HG03521 (cell line): ENCODE measurements around the gene ATP2B3.

Experiments used
- ATAC-seq: cut with Tn5 transposase; IDR thresholded peaks from one replicate; pipeline ENCODE4 v1.9.1; 2021; ENCODE audit warnings: mild to moderate bottlenecking, moderate library complexity; ENCODE audit not compliant: unreplicated experiment

Gene ATP2B3

DNA sequence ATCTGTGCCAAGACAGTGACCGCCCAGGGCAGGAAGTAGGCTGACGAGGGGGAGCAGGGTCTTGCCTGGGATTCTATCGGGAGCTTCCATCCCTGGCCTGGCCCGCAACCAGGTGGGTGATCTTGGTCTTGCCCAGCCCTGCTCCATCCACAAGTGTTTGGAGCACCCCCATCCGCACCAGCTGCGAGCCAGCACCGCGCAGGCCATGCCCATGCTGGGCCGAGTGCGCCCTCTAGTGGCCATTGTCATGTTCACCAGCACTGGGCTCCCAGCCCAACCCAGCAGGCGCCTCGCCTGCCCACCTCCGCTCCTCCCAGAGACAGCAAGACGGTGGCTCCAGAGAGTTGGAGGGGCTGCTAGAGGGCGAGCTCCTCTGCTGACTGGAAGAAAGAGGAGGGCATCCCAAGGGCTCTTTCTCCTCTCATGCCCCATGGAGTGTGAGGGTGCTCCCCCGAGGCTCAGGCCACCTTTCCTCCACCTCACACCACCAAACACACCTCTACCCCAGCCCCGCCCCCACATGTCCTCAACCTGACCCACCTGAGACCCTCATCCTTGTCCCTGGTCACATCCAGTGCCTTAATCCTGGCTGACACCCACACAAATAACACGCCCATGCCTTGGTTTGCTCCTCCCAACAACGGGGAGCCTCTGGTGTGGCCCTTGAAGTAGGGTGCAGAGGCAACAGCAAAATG, 9.8 kb upstream of the ATP2B3 start:
- peak; percentile 80 for ATAC-seq

DNA sequence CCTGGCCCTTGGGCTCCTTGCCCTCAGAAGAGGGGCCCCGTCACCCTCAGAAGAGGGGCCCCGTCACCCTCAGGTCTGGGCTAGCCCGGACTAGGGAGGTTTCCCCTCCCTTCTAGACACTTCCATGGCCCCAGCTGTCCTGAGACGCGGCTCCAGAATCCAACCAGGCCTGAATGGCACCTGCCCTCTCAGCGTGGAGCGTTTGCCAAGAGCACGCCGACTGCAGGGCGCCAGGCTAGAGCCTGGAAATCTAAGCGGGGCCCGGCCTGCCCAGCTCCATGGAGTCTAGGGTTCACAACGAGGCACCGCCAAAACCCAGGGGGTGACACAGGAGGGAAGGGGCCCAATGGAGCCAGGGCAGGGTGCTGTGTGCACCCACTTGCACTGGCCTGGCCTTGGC, 7.8 kb upstream of the ATP2B3 start:
- no peak for ATAC-seq

DNA sequence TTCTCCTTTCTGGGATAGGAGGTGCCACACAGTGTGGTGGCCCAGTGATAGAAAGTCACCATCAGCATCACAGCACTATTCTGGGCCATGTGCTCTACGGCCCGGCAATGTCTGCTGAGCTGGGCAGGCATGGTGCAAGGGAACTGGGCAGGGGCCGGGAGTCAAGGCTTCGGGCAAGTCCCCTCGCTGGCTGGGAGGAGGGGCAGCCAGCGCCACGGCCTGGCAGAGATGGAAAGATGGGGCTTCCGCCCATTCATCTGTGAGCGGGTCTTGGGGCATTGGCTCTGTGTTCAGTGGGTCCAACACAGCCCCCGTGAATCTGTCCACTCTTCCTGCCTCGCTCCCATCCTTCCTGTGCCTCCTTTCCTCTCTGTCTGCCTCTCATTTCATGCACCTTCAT, 7.1 kb upstream of the ATP2B3 start:
- ATAC-seq = no peak

DNA sequence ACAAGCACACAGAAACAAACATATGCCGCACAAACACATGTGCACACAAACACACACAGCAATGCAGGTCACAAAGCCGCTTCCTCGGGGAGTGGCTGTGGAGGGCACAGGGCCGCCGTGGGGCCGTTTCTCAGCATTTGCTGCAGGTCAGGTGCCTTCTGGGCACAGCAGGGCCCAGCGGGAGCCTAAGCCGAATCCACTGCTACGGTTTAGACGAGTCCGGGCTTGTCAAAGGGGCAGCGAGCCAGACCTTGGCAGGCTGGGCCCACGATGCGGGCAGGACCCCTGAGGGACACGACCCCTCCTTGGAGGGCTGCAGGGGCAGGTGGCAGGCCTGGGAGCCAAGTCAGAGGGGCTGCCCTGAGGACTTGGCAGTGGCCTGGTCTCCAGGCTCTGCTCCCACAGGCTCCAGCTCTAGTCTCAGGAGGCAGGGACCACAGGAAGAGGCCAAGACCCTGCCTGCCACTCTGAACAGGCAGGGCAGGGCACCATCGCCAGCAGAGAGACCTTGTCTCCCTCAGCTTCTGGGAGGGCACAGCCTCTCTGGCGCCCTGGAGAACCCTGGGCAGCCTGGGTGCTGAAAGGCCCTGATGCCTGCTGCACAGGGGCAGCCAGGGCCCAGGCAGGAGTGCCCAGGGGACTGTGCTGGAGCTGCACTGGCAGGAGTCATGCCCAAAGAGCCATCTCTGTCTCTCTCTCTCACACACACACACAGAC, 5.5 kb upstream of the ATP2B3 start:
- no peak for ATAC-seq

DNA sequence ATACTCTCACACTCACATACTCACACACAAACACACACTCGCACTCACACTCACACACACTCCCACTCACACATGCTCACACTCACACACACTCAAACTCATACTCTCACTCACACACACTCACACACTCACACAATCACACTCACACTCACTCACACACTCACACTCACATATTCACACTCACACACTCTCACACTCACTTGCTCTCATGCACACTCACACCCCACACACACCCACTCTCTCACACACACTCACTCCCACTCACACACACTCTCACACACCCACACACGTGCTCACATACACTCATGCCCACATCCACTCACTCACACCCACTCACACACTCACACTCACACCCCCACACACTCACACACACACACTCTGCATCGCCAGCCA, 4.9 kb upstream of the ATP2B3 start:
- ATAC-seq = no peak

DNA sequence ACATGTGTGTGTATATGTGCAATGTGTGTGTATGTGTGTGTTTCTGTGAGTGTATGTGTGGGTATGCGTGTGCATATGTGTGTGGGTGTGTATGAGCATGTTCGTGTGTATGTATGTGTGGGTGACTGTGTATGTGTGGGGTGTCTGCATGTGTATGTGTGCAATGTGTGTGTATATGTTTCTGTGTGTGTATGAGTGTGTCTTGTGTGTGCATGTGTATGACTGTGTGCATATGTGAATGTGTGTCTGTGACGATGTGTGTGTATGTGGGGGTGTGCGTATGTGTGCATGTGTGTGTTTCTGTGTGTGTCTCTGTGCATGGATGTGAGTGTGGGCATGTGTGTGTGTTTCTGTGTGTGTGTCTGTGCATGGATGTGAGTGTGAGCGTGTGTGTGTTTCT, 4.2 kb upstream of the ATP2B3 start:
- no peak for ATAC-seq

DNA sequence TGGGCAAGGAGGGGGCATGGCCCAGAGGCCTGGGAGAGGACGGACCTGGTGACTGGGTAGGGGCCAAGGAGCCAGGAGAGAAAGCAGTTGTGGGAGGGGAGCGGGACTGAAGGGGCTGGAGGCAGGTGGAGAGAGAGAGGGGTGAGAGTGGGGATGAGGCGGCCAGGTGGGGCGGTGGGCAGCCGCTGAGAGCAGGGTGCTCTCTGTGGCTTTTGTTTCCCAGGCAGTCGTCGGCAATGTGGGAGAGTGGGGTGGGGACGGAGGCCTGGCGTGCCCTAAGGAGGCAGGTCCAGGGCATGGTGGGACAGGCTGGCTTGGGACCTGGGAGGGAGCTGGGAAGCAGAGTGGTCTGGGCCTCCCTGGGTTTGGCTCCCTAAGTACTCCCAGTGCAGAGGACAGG, 3.2 kb upstream of the ATP2B3 start:
- no peak for ATAC-seq

DNA sequence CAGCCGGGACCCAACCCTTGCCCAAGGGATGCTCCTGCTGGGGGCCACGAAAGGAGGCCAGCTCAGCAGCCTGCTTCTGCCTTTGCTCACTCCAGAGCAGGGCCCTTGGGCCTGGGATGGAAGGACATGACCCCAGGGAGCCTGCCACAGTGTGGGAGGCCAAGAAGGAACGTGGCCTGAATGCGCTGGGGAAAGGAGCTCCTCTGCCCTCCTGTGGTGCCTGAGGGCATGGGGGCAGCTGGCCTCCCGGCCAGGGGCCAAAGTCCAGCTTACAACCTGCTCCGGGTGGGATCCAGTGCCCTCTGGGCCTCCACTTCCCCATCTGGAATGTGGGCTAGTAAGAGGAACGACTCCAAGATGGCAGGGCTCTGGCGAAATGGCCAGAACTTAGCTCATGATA, 2.0 kb upstream of the ATP2B3 start:
- ATAC-seq = no peak

DNA sequence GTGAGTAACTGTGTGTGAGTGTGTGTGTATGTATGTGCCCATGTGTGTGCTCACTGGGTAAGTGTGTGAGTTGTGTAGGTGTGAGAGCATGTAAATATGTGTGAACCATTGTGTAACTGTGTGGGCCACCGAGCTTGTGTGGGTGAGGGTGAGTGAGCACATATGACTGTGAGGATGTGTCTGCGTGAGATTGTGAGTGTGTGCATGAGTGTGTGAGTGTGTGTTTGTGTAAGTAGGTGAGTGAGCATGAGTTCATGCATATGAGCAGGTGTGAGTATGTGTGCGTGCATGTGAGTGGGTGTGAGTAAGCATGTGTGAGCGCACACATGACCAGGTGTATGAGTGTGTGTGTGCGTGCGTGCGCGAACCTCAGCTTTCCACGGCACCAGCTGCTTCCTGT, 1.4 kb upstream of the ATP2B3 start:
- ATAC-seq = no peak

DNA sequence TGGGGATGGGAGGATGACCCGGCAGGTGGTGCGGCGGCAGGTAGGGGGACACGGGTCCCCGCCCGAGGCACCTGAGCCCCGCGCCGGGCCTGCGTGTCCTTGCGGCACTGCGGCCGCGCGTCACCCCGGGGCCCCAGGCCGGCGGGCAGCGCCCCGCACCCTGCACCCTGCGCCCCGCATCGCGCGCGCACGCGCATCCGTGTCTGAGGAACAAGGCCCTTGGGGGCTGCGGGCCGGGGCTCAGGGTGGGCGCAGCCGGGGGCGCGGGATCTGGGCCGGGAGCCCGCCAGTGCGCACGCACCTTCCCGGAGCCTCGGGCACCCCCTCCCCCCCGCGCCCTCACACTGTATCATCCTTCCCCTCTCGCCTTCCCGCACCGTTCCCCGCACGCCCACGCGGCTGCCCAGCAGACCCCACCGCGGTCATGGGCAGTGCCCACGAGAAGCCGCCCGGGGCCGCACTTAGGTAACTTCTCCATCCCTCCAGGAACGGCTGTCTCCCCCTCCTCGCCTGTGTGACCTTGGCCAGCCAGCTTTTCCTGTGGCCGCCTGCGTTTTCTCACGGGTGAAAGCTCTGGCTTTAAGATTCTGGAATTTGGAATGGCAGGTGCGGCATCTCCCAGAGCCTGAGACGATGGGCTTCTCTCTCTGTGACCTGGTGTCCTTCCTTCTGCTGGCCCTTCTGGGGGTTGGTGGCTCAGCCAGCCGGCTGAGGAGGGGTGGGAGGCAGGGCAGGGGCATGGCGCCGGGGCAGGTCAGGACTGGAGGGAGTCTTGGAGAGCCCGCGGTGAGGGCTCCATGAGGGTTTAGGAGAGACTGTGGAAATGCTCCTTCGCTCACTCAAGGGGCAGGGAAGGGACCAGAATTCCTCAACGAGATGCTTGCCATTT, 748 bp downstream of the ATP2B3 start:
- ATAC-seq = no peak

DNA sequence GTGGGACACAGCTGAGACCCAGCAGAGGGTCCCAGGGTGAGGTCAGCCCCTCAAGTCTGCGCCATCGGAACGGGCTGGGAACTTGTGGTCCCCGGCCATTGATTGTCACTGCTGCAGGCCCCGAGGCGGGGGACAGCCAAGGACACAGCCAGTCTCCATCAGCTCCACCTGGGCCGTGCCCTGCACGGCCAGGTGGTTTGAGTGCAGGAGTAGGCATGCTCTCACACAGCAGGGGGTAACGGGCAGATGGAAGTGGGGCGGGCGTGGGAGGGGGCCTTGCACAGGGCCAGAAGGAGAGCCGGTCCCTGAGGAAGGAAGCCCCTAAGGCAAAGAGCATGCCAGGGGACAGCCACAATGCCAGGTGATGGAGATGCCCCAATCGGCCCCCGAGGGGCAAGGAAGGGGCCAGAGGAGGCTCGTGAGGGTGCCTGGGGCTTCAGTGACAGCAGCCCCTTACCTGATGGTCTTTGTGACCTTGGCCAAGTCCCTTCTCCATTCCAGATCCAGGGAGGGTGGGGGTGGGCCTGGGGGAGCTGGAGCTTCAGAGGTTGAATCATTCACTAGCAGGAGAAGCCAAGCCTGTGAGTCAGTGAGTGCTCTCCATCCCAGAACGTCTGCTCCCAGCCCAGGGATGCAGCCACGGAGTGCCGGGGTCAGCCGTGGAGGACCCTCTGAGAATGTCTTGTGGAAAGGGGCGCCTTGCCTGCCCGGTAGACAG, 2.3 kb downstream of the ATP2B3 start:
- ATAC-seq = no peak

DNA sequence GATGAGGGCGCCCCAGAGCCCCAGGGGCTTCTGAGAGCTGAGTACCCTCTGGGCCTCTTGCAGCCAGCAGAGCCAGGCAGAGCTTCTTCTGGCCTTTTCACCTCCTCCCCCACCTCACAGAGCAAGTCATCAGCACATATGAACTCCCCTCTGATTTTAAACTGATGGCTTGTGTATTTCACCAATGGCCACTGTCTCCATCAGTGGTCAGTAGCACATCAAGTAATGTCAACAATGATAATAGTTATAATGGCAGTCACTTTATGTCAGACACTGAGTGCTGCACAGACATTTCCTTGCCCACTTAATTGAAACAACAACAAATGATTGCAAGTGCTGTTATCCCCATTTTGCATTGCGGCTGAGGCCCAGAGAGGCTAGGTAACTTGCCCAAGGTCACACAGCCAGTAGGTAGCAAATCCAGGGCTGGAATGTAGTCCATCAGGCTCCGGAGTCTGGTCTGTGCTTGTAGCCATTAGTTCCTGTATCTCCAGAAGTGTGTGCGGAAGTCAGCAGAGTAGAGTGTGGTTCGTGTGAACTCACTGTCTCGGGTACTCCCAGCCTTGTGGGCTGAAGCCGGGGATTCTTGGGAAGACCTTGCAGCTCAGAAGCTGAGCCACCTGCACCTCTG, 3.0 kb downstream of the ATP2B3 start:
- no peak for ATAC-seq

DNA sequence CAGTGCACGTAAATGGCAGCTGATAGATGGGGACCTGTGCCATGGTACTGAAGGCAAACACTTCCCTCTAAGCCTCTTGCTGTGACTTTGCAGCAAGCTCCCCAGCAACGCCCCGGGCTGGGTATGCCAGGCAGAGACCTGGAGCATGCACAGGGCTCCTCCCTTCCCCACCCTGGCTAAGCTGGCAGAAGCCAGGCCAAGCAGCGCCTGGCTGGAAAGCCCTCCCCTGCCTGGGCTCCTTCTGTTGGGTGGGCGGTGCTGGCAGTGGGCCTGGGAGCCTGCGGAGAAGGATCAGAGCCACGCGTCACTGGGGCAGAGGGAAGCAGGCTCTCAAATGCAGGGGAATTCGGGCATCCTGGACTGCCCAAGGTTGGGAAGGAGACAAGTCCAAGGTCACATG, 3.6 kb downstream of the ATP2B3 start:
- ATAC-seq = no peak

DNA sequence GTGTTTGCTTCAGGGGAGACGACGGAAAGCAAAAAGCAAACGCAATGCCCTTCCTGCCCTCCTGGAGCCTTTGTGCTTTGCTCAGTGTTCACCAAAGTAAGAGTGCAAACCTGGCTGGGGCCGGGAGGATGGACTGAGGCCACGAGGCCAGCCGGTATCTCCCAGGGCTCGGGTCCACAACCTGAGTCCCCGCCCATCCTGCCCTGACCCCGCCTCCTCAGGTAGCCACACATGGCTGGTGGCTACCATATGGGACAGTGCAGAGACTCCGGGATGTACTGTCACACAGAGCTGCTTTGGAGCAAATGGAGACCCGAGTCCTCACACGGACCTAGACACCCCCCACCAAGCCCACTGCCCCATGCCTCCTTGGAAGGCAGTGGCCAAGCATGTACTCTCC, 4.8 kb downstream of the ATP2B3 start:
- no peak for ATAC-seq

DNA sequence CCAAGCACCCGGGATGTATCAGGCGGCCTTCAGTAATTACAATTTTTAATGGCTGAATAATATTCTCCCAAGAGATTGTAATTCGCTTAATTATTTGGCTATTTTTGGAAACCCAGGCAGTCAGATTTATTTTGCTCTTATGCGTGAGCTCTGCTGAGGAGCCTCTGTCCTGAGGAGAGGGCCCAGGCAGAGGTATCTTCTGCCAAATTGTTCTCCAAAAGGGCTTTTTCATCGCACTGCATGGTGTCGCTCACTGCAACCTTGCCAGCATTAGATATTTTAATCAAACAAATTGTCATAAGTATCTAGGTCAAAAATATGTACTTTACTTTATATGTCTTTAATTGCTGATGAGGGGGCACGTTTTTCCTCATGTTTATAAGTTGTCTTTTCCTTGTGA, 5.8 kb downstream of the ATP2B3 start:
- no peak for ATAC-seq

DNA sequence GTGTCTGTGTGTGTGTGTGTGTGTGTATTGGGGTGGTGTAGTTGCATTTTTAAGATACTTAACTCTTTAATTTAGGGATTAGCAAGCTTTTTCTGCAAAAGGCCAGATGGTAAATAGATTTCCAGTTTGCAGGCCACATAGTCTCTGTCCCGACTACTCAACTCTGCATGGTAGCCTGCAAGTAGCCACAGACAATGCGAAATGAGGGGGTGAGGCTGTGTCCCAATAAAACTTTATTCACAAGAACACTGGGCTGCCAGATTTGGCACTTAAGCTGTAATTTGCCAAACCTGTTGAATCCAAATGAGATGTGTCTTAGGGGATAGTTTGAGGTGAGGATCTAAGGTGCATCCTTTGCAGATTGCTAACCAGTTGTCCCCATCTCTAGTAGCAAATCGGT, 6.8 kb downstream of the ATP2B3 start:
- no peak for ATAC-seq

DNA sequence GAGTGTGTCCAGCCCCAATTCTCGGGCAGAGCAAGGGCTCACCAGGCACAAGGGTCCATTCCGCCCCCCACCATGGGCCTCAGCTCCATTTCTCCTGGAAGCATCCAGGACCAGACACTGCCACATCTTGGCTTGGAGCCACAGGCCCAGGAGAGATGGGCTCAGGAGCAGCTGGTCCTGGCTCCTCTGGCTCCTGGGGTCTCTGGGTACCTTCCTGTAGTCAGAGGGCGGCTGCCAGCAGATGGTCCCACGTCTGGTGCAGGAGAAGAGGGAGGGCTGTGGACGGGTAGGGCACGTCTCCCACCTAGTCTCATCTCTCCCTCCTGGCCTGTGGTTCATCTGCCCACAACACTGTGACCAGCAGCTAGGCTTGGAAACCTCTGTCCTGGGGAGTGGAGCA, 8.0 kb downstream of the ATP2B3 start:
- no peak for ATAC-seq

DNA sequence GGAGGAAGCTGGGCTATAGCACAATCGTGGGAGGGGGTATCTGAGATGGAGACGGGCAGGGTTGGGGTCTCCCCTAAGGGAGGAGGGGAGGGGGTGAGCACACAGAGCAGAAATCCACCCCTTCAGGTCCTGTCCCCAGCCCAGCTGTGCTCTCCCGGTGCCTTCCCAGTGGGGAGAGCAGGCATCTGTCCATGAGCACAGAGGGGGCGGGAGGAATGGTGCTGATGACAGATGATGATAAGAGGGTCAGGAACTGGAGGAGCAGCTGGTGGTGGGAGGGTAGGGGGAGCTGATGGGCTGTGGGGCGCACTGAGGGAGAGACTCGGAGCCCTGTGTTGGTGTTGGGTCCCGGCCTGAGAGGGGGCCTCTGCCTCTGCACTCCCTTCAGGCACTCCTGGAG, 8.6 kb downstream of the ATP2B3 start:
- ATAC-seq = no peak

DNA sequence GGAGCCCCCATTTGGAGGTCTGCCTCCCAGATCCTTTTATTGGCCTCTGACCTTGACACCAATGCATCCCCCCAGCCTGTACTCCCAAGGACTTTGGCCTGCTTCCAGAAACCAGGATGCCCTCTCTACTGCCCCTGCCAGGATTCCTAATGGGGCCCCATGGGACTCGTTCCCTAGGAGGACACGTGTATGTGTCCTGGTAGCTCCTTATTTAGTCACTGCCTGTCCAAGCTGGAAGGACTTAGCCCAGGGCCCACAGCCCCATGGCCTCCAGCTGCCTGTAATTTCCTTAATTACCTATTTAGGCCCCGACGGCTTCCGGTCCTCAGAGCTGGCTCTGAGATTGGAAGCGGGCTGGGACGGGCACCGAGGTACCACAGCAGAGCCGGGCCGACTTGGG, 9.4 kb downstream of the ATP2B3 start:
- no peak for ATAC-seq

DNA sequence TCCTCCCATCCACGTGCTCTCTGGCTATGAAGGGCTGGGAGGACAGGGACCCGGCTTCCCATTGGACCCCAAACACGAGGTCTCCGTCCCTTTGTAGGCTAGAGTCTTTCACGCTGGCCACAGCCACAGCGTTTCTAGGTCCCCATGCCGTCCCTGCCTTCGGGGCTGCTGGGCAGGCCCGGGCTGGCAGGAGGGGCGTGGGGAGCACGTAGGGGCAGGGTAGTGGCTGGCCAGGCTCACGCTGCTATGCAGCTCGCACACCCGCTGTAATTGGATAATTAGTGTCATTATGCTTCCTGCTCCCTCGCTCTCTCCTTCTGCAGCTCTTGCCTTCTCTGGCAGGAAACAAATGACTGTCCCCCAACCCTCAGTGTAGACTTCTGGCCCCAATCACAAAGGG, 9.8 kb downstream of the ATP2B3 start:
- no peak for ATAC-seq
